Activated naive CD4-positive, alpha-beta T cell treated with anti-CD3 and anti-CD28 coated beads, Interleukin-2, amount 10 ng/mL, durations not matched to agents 5 hours and 36 hours (primary cell): ENCODE results near the gene RHBDF1. TPM values are rescaled to one million over a fixed set of nuclear protein-coding genes. Genes with fewer than 3 reads are reported as not detected.

Source experiments
- microRNA-seq: library from miRNA; unstranded; fragments of <30 nt; microRNA quantifications from one replicate; pipeline ENCODE4 v1.2.0, GENCODE V29; 2022; ENCODE audit warnings: borderline microRNAs expressed, borderline replicate concordance
- total RNA-seq, 2 experiments: library from RNA; stranded (reverse); gene quantifications; one replicate each; pipeline ENCODE4 v1.2.3, GENCODE V29; 2021

Gene RHBDF1
- under 1 TPM in 1 of 2 experiments, not detected in 1; 0.31 TPM for total RNA-seq

GRCh38 chr16:72561-73548 is at the start of gene RHBDF1:
TSS of gene RHBDF1 (minus strand) at chr16:72631. CDS start at chr16:65015, 7,616 bp downstream.

GRCh38 chr16:77807-78443 is 5.5 kb upstream of the RHBDF1 start, which contains the start of gene MPG:
TSS of gene MPG (plus strand) at chr16:78225. CDS start at chr16:78310, 85 bp downstream.

GRCh38 chr16:53346-54236 is 18.8 kb downstream of the RHBDF1 start, which contains the start of the genes POLR3K and SNRNP25:
TSS of gene POLR3K (minus strand) at chr16:53608. CDS start at chr16:53586, 22 bp downstream.
TSS of gene SNRNP25 (plus strand) at chr16:53828. CDS start at chr16:54017, 189 bp downstream.

Small RNA genes lying within 50 kb of the gene (microRNA-seq; reads per million reads assigned to microRNA genes)
- not detected for gene MIR6859-4

Other genes with a start within 250 kb of the RHBDF1 start
- gene POLR3K, start 19.0 kb downstream of the RHBDF1 start, total RNA-seq, result 10 to 100 TPM; 24.9 to 26.6 TPM
- 10 to 100 TPM; 33.7 to 34.8 TPM for gene SNRNP25, start 18.8 kb downstream of the RHBDF1 start, total RNA-seq
- gene MPG, start 5.6 kb upstream of the RHBDF1 start, total RNA-seq, result 10 to 100 TPM; 52.5 to 54.2 TPM
- gene NPRL3, start 66.0 kb upstream of the RHBDF1 start, total RNA-seq, result 10 to 100 TPM; 33.7 to 35.3 TPM
- gene HBZ, start 80.0 kb upstream of the RHBDF1 start, total RNA-seq, result not detected
- not detected for gene HBM, start 93.3 kb upstream of the RHBDF1 start, total RNA-seq
- gene HBA2, start 100.2 kb upstream of the RHBDF1 start, total RNA-seq, result not detected
- gene HBA1, start 104.0 kb upstream of the RHBDF1 start, total RNA-seq, result not detected
- gene HBQ1, start 107.8 kb upstream of the RHBDF1 start, total RNA-seq, result not detected
- 10 to 100 TPM; 66.4 to 67.5 TPM for gene LUC7L, start 156.8 kb upstream of the RHBDF1 start, total RNA-seq
- gene FAM234A, start 162.2 kb upstream of the RHBDF1 start, total RNA-seq, result 10 to 100 TPM; 28.8 to 29.6 TPM
- not detected for gene RGS11, start 203.3 kb upstream of the RHBDF1 start, total RNA-seq
- not detected for gene ARHGDIG, start 208.0 kb upstream of the RHBDF1 start, total RNA-seq
- gene PDIA2, start 210.5 kb upstream of the RHBDF1 start, total RNA-seq, result not detected